Left renal cortex interstitium (tissue), 4 donors: ENCODE results near the gene PLXDC2. TPM values are rescaled to one million over a fixed set of nuclear protein-coding genes. Genes with fewer than 3 reads are reported as not detected.

Experiments used
- DNase-seq, 4 donors: peaks; one replicate each; pipeline ENCODE4 v3.0.0-alpha.2; 2013; ENCODE audit warnings: low read depth in 4 of 4, low spot score in 2 of 4, missing footprints in 1 of 4
- polyA plus RNA-seq, 4 donors: library from polyadenylated mRNA; unstranded; fragments of 120-200 nt; gene quantifications; one replicate each; pipeline ENCODE4 v1.2.1, GENCODE V29; 2013; ENCODE audit not compliant: insufficient read length in 4 of 4

The PLXDC2 gene
- polyA plus RNA-seq, 4 donors = 28.0 to 35.6 (median 34.2) TPM

- no peak for DNase-seq
Observed at GRCh38 chr10:20091698-20092097, 275.5 kb downstream of the PLXDC2 start.

GRCh38 chr10:20093600-20093999, 277.4 kb downstream of the PLXDC2 start:
- no peak for DNase-seq

- DNase-seq = no peak
Observed at GRCh38 chr10:20094226-20094976, 278.2 kb downstream of the PLXDC2 start.

GRCh38 chr10:20100171-20100570, 283.9 kb downstream of the PLXDC2 start:
- DNase-seq = no peak

- no peak for DNase-seq
Observed at GRCh38 chr10:20105236-20105635, 289.0 kb downstream of the PLXDC2 start.

GRCh38 chr10:20105931-20106330, 289.7 kb downstream of the PLXDC2 start:
- no peak for DNase-seq

GRCh38 chr10:20108021-20108420, 291.8 kb downstream of the PLXDC2 start:
- no peak for DNase-seq

- no peak for DNase-seq
Observed at GRCh38 chr10:20109613-20110012, 293.4 kb downstream of the PLXDC2 start.

GRCh38 chr10:20110125-20111100, 294.2 kb downstream of the PLXDC2 start:
- DNase-seq = no peak

GRCh38 chr10:20114179-20114578, 297.9 kb downstream of the PLXDC2 start:
- no peak for DNase-seq

GRCh38 chr10:20115894-20116293, 299.7 kb downstream of the PLXDC2 start:
- DNase-seq = no peak

GRCh38 chr10:20117471-20117870, 301.2 kb downstream of the PLXDC2 start:
- DNase-seq = no peak

GRCh38 chr10:20118119-20118518, 301.9 kb downstream of the PLXDC2 start:
- DNase-seq = no peak

GRCh38 chr10:20128811-20129210, 312.6 kb downstream of the PLXDC2 start:
- no peak for DNase-seq

GRCh38 chr10:20132816-20133215, 316.6 kb downstream of the PLXDC2 start:
- no peak for DNase-seq

GRCh38 chr10:20133669-20134189, 317.5 kb downstream of the PLXDC2 start:
- no peak for DNase-seq

- DNase-seq = no peak
Observed at GRCh38 chr10:20142311-20142710, 326.1 kb downstream of the PLXDC2 start.

- no peak for DNase-seq
Observed at GRCh38 chr10:20144268-20144667, 328.0 kb downstream of the PLXDC2 start.

- no peak for DNase-seq
Observed at GRCh38 chr10:20146004-20146403, 329.8 kb downstream of the PLXDC2 start.

- DNase-seq = no peak
Observed at GRCh38 chr10:20147684-20148083, 331.5 kb downstream of the PLXDC2 start.

GRCh38 chr10:20156511-20156910, 340.3 kb downstream of the PLXDC2 start:
- DNase-seq = no peak
